ENCODE measurements around the gene SWSAP1.
"Not testable (repeated sequence)": the region's sequence is repeated elsewhere in the genome, so short reads cannot be mapped to it uniquely, and the experiment has no call there.

DNA sequence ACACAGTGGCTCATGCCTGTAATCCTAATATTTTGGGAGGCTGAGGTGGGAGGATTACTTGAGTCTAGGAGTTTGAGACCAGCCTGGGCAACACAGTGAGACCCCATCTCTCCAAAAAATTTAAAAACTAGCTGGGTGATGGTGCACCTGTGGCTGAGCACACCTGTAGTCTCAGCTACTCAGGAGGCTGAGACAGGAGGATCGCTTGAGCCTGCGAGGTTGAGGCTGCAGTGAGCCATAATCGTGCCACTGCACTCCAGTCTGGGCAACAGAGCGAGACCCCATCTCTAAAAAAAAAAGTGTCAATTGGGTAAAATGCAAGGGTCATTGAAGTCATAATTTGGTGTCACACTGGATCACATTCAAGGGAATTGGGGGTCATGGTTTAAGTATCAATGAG is 20.4 kb upstream of the SWSAP1 start:
- TF ChIP-seq, protein P1, sequence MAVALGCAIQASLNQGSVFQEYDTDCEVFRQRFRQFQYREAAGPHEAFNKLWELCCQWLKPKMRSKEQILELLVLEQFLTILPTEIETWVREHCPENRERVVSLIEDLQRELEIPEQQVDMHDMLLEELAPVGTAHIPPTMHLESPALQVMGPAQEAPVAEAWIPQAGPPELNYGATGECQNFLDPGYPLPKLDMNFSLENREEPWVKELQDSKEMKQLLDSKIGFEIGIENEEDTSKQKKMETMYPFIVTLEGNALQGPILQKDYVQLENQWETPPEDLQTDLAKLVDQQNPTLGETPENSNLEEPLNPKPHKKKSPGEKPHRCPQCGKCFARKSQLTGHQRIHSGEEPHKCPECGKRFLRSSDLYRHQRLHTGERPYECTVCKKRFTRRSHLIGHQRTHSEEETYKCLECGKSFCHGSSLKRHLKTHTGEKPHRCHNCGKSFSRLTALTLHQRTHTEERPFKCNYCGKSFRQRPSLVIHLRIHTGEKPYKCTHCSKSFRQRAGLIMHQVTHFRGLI (tag by site-specific recombination; IDR thresholded peaks at IDR 0.05): not testable (repeated sequence)
- not testable (repeated sequence) for TF ChIP-seq ZNF24 (tag by site-specific recombination; IDR thresholded peaks at IDR 0.05); TCF7L2 (IDR thresholded peaks at IDR 0.05; ENCODE audit: borderline replicate concordance, low read depth, low read length)
- TF ChIP-seq, protein P2, sequence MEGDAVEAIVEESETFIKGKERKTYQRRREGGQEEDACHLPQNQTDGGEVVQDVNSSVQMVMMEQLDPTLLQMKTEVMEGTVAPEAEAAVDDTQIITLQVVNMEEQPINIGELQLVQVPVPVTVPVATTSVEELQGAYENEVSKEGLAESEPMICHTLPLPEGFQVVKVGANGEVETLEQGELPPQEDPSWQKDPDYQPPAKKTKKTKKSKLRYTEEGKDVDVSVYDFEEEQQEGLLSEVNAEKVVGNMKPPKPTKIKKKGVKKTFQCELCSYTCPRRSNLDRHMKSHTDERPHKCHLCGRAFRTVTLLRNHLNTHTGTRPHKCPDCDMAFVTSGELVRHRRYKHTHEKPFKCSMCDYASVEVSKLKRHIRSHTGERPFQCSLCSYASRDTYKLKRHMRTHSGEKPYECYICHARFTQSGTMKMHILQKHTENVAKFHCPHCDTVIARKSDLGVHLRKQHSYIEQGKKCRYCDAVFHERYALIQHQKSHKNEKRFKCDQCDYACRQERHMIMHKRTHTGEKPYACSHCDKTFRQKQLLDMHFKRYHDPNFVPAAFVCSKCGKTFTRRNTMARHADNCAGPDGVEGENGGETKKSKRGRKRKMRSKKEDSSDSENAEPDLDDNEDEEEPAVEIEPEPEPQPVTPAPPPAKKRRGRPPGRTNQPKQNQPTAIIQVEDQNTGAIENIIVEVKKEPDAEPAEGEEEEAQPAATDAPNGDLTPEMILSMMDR (tag by site-specific recombination; IDR thresholded peaks at IDR 0.05): not testable (repeated sequence)
